Kidney (tissue), 14 donors: ENCODE results near the gene PIGU. TPM values are rescaled to one million over a fixed set of nuclear protein-coding genes. Genes with fewer than 3 reads are reported as not detected.
A peak's percentile ranks its signal among the peaks of the same experiment; 100 is the strongest.

Experiments used
- DNase-seq, 5 donors: peaks; one replicate each; pipeline ENCODE4 v3.0.0-alpha.2; 2013 to 2020
- FAIRE-seq: peaks from 2 replicates; lab custom pipeline; 2012; peaks lifted over from hg19 to GRCh38; lab: Jason Lieb, UNC
- H3K27ac ChIP-seq, 2 donors: one replicate each; pipeline ENCODE4 v1.7.0; 2013; ENCODE audit warnings: low read depth in 2 of 2, low read length in 2 of 2, inconsistent platforms in 1 of 2
- H3K27me3 ChIP-seq: one replicate; pipeline ENCODE4 v1.7.1; 2013; ENCODE audit warnings: low read length, inconsistent platforms; ENCODE audit not compliant: control insufficient read depth, insufficient read depth
- H3K36me3 ChIP-seq, 3 donors: one replicate each; pipeline versions ENCODE4 v1.7.0 to v1.7.1; 2013; ENCODE audit warnings: low read length in 3 of 3, control low read depth in 1 of 3, inconsistent platforms in 1 of 3; ENCODE audit not compliant: insufficient read depth in 3 of 3, control insufficient read depth in 2 of 3
- H3K4me1 ChIP-seq, 3 donors: one replicate each; pipeline versions ENCODE4 v1.7.0 to v1.7.1; 2013; ENCODE audit warnings: low read length in 3 of 3, inconsistent platforms in 1 of 3, low read depth in 1 of 3; ENCODE audit not compliant: control insufficient read depth in 2 of 3, insufficient read depth in 2 of 3
- H3K4me3 ChIP-seq, 3 donors: one replicate each; pipeline versions ENCODE4 v1.7.0 to v1.8.1; 2013; ENCODE audit warnings: low read length in 3 of 3, control low read depth in 1 of 3, inconsistent platforms in 1 of 3
- H3K9ac ChIP-seq, 3 donors: one replicate each; pipeline versions ENCODE4 v1.7.0 to v1.7.1; 2013; ENCODE audit warnings: low read length in 3 of 3, control low read depth in 1 of 3, inconsistent platforms in 1 of 3
- H3K9me3 ChIP-seq, 3 donors: one replicate each; pipeline versions ENCODE4 v1.7.0 to v1.7.1; 2013; ENCODE audit warnings: low read length in 3 of 3, control low read depth in 1 of 3, inconsistent platforms in 1 of 3; ENCODE audit not compliant: control insufficient read depth in 2 of 3, insufficient read depth in 1 of 3
- intact Hi-C: fragments of 100-400 bp; cut with DNase I; formaldehyde crosslinking; loops from one replicate; pipeline ENCODE4 v1.11.1; 2022
- polyA plus RNA-seq: library from polyadenylated mRNA; stranded (reverse); fragments of 350-450 nt; fragmentation: Illumina TruSeq; extraction: RNeasy Lipid Tissue Mini Kit (QIAGEN cat#74804); gene quantifications from one replicate; pipeline ENCODE4 v1.2.3, GENCODE V29; 2014; ENCODE audit warnings: low read depth, low replicate concordance; ENCODE audit not compliant: insufficient read depth
- total RNA-seq: library from RNA; stranded (reverse); fragmentation: NEBNext Ultra II Directional; extraction: Animal tissue kit (Norgen Biotek cat#: 25700); gene quantifications from one replicate; pipeline ENCODE4 v1.2.1, GENCODE V29; 2021
- TF ChIP-seq, protein P1 (sequence below): IDR thresholded peaks from 3 replicates; pipeline ENCODE4 v1.5.1; 2012; ENCODE audit warnings: mild to moderate bottlenecking, moderate library complexity, borderline replicate concordance; ENCODE audit not compliant: insufficient read depth; ENCODE audit errors: extremely low read depth
- donor health status: control.
- donor health status: control.
- donor health status: control.
- donor health status: control.
- donor health status: control.
- donor health status: DM: yes; HTN: yes; CAD: no.
- donor health status: Normal renal cell carcinoma (clear cell type).

The PIGU gene
- total and polyA plus RNA-seq, 2 donors from 2014 or later, result 15.9 to 42.0 TPM

- no peak overlapping the region for H3K9ac ChIP-seq
- intact Hi-C loops, result no loop called here
- no peak overlapping the region for H3K27ac ChIP-seq
- H3K9me3 ChIP-seq, result no peaks in the 10 kb centered on the region
- H3K4me1 ChIP-seq, result no peaks in the 10 kb centered on the region
- no peak overlapping the region for H3K4me3 ChIP-seq
- DNase-seq, result no peak
- peaks cover 0 to 2% (median 0%) of the 10 kb centered on the region in 3 donors for H3K36me3 ChIP-seq
- FAIRE-seq, result no peak
- no peaks in the 10 kb centered on the region for H3K27me3 ChIP-seq
- TF ChIP-seq, protein P1, sequence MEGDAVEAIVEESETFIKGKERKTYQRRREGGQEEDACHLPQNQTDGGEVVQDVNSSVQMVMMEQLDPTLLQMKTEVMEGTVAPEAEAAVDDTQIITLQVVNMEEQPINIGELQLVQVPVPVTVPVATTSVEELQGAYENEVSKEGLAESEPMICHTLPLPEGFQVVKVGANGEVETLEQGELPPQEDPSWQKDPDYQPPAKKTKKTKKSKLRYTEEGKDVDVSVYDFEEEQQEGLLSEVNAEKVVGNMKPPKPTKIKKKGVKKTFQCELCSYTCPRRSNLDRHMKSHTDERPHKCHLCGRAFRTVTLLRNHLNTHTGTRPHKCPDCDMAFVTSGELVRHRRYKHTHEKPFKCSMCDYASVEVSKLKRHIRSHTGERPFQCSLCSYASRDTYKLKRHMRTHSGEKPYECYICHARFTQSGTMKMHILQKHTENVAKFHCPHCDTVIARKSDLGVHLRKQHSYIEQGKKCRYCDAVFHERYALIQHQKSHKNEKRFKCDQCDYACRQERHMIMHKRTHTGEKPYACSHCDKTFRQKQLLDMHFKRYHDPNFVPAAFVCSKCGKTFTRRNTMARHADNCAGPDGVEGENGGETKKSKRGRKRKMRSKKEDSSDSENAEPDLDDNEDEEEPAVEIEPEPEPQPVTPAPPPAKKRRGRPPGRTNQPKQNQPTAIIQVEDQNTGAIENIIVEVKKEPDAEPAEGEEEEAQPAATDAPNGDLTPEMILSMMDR, result no peak
Observed at GRCh38 chr20:34629342-34629741, 47.5 kb downstream of the PIGU start.

DNA sequence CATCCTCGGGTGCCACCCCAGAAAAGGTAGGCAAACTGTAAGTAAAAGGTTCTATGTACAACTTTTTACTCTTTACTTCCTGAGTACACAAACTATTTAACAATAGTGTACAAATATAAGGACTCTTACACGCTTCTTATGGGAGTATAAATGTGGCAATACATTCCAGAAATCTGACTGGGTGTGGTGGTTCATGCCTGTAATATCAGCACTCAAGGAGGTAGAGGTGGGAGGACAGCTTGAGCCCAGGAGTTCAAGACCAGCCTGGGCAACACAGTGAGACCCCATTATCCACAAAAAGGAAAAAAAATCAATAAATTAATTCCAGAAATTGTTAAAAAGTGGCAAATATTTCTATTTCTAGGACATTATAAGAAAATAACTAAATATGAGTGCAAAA lies 48.9 kb downstream of the PIGU start:
- H3K4me3 ChIP-seq, result no peak overlapping the region
- FAIRE-seq, result no peak
- no peaks in the 10 kb centered on the region for H3K4me1 ChIP-seq
- H3K9ac ChIP-seq, result no peak overlapping the region
- no peaks in the 10 kb centered on the region for H3K27me3 ChIP-seq
- intact Hi-C loops, result no loop called here
- no peak overlapping the region for H3K27ac ChIP-seq
- H3K36me3 ChIP-seq, result peaks cover 0 to under 1% (median 0%) of the 10 kb centered on the region in 3 donors
- TF ChIP-seq, protein P1, result no peak
- no peak for DNase-seq
- no peaks in the 10 kb centered on the region for H3K9me3 ChIP-seq

GRCh38 chr20:34627458-34627857 lies 49.4 kb downstream of the PIGU start:
- no peaks in the 10 kb centered on the region for H3K4me1 ChIP-seq
- H3K27me3 ChIP-seq, result no peaks in the 10 kb centered on the region
- TF ChIP-seq, protein P1, result no peak
- FAIRE-seq, result no peak
- H3K36me3 ChIP-seq, result peaks cover 0 to 2% (median 0%) of the 10 kb centered on the region in 3 donors
- no peaks in the 10 kb centered on the region for H3K9me3 ChIP-seq
- intact Hi-C loops, result no loop called here
- no peak overlapping the region for H3K9ac ChIP-seq
- DNase-seq, result peak in 2 of 5 donors; percentile 28 to 29
- H3K4me3 ChIP-seq, result no peak overlapping the region
- H3K27ac ChIP-seq, result no peak overlapping the region

- Histone ChIP-seq H3K27ac (no peak overlapping the region), H3K9me3 (no peaks in the 10 kb centered on the region), H3K36me3 (peaks cover 0 to 2% (median 0%) of the 10 kb centered on the region in 3 donors), H3K4me3 (no peak overlapping the region), H3K9ac (no peak overlapping the region), H3K27me3 (no peaks in the 10 kb centered on the region), H3K4me1 (no peaks in the 10 kb centered on the region)
- FAIRE-seq (peak; percentile 30), DNase-seq (peak in 2 of 5 donors; percentile 4 to 15)
- TF ChIP-seq, protein P1, result no peak
- intact Hi-C loops, result no loop called here
Observed at GRCh38 chr20:34626992-34627391, 49.9 kb downstream of the PIGU start.
